GM13976 (cell line): Measurements from ENCODE around the gene KRTAP5-6.

Source experiments
- DNase-seq: peaks from one replicate; pipeline ENCODE4 v3.0.0; 2012; ENCODE audit warnings: low spot score
- in situ Hi-C: fragments of 300-500 bp; cut with MboI; formaldehyde crosslinking; loops from one replicate; pipeline ENCODE4 v1.12.0; 2022; ENCODE audit warnings: low sequenced_read_pairs, mixed read lengths, inconsistent platforms; ENCODE audit not compliant: unreplicated experiment
- TF ChIP-seq, protein P1 (sequence below): IDR thresholded peaks from 2 replicates; pipeline ENCODE4 v1.5.1; 2012; ENCODE audit warnings: borderline replicate concordance, mild to moderate bottlenecking; ENCODE audit not compliant: insufficient read depth; ENCODE audit errors: extremely low read depth, missing control alignments, control extremely low read depth

Gene KRTAP5-6

DNA sequence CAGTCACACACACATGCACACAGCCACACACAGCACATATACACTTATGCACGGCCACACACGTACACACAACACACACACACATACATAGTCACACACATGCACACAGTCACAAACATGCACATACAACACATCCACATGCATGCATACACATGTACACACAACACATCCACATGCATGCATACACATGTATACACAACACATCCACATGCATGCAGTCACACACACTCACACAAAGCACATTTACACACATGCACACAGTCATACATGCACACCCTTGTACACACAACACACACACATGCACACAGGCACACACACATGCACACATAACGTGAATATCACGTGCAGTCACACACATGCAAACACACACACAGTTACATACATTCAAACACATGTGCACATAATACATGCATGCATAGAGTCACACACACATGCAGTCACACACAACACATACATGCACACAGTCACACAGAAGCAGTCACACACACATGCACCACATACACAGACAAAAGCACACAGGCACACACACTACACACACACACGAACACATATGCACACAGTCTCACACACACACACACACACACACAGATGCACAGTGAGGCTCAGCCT, 34.6 kb downstream of the KRTAP5-6 start:
- TF ChIP-seq, protein P1, sequence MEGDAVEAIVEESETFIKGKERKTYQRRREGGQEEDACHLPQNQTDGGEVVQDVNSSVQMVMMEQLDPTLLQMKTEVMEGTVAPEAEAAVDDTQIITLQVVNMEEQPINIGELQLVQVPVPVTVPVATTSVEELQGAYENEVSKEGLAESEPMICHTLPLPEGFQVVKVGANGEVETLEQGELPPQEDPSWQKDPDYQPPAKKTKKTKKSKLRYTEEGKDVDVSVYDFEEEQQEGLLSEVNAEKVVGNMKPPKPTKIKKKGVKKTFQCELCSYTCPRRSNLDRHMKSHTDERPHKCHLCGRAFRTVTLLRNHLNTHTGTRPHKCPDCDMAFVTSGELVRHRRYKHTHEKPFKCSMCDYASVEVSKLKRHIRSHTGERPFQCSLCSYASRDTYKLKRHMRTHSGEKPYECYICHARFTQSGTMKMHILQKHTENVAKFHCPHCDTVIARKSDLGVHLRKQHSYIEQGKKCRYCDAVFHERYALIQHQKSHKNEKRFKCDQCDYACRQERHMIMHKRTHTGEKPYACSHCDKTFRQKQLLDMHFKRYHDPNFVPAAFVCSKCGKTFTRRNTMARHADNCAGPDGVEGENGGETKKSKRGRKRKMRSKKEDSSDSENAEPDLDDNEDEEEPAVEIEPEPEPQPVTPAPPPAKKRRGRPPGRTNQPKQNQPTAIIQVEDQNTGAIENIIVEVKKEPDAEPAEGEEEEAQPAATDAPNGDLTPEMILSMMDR, result no peak
- in situ Hi-C loops, result no loop called here
- no peak for DNase-seq

DNA sequence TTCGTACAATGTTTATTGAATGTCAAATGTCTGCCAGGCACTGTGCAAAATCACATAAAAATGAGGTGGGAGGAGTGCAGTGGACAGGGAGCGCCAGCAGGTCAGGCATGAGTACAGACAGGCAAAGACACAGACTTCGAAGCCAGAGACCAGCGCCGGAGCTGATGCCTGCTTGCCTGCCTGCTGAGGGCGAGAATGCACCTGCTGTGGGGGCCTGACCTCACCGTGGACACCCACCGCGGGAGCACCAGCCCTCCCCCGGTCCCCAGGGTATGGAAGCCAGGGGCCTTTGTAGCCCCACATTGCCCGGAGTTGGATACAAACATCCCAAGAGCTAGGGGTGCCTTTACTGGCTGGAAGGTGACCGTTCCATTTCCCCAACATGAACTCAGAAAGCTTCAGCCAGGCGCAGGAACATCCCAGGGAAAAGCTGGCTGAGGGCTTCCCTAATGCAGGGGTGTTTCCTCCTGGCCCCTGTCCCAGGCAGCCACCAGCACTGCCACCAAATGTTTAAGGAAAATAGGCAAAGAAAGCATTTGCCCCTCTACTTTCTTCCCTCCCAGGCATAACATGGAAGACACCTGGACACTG, 35.5 kb downstream of the KRTAP5-6 start:
- TF ChIP-seq, protein P1, result no peak
- in situ Hi-C loops, result no loop called here
- DNase-seq, result no peak

DNA sequence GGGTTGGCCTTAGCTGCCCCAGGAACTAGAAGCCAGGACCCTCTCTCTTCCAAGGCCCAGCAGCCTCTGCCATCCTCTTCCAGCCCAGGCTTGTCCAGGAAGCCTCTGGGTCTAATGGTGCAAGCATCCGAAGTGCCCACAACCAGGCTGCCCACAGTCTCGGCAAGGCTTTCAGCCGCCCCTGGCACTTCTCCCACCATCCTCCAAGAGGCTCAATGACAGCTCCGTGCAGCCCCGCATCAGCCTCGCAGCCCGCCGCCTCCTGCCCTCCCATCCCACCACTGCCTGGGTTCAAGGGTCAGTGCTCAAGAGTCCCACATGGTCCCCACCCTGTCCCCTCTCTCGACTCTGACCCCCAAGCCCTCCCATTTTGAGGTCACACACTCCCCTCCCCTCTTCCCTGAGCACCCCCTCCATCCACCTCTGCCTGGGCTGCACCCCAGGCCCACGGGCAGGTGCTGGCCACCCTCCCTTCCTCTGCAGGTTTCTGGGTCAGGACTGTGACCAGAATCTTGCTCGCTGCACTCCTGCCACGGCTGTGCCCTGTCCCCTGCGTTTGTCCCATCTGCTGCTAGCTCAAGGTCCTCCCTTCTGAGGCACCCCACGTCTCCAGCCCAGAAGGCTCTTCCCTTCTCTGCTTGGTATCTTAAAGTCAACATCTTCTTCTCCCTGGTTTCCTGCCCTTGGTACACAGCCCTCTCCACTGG, 36.2 kb downstream of the KRTAP5-6 start:
- no peak for DNase-seq
- TF ChIP-seq, protein P1, result no peak
- in situ Hi-C loops, result no loop called here

DNA sequence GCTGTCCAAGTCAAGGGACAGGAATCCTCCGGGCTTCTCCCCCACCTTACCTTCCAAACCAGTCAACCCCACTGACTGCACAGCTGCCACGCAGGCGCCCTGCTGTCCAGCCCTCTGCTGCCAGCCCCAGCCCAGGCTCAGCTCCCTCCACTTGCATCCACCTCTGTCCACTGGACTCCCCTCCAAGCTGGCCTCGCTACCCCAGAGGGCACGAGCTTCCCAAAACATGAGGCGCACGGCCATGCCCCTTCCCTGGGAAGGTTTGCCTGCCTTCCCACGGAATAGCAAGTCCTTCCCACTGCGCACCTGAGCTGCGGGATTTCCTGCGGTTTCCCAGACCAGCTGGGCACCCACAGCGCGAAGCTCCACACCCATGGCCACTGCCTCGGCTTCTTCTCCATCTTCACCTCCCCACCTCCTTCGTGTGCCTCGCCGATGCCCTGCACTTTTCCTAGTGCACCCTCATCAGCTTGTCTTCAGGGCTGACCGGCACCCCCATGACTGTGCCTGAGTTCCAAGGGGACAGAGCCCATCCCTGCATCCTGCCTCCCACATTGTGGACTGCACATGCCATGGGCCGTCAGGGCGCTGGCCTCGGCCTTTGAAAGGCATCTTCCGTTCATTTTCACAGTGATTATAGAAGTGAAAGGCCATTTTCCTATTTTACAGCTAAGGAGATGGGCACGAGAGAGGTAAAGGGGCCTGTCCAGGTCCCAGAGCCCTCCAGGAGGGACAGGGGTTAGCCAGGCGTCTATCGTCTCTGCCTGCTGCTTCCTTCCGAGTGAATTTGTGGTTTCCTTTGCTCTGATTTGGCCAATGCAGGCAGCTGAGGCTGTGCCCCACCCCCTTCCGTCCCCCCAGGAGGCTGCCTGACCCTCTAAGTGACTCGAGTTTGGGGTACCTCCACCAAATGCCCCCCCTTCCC, 37.0 kb downstream of the KRTAP5-6 start:
- TF ChIP-seq, protein P1, result no peak
- in situ Hi-C loops, result no loop called here
- DNase-seq, result no peak

GRCh38 chr11:1734641-1735081, 37.7 kb downstream of the KRTAP5-6 start:
- TF ChIP-seq, protein P1, result no peak
- in situ Hi-C loops, result no loop called here
- DNase-seq, result peak; percentile 29

DNA sequence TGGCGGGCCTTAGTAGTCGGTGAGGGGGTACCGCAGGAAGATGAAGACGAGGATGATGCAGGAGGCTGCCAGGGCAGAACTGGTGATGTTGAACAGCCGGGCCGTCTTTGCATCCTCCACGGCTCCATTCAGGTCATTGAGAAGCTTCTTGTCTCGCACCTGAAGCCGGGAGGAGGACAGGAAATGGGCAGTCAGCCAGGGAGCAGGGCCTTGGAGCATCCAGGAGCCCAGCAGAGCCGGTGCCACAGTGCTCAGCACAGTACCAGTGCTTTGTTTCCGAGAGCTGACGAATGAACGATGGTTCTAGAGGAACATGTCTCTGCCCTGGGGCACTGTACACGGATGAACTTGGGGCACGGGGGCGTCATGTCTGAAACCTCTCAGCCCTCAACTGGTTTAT, 38.3 kb downstream of the KRTAP5-6 start:
- TF ChIP-seq, protein P1, result no peak
- no peak for DNase-seq
- in situ Hi-C loops, result no loop called here
